Measurements from ENCODE around the gene IGSF9B.
A peak's percentile ranks its signal among the peaks of the same experiment; 100 is the strongest.

IGSF9B gene

DNA sequence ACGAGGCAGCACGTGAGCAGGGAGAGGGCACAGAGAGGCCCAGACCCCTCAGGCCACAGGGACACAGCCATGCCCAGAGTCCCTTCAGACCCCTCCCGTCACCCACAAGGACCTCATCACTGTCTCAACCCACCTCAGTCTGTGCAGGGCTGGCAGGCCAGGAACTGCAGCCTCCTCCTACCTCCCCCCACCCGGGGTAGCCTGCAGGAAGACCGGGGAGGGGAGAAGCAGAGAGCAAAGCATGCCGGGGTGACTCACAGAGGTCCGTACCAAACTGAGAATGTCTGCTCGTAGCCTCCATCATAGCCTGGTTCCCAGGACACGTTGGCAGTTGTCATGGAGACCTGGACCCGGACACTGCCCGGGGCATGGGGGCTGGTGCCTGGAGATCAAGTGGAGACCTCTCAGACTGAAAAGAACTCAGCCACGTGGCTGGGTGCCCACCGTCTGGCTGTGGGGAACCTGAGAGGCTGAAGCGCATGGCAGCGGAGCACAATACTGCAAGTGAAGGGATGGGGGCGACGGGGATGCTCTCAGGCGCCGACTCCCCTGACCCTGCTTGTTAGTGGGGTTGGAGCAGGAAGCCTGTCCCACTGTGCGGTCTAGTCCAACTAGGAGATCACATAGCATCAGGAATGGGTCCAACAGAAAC, 27.2 kb downstream of the IGSF9B start:
- Histone ChIP-seq H3K79me1 (ENCODE audit: low read depth, low read length) (no peaks in the 10 kb centered on the region), H3K4me3 (ENCODE audit: low read length in 2 of 2) (peak overlapping the region in 1 of 2 donors; percentile 19), H3K4me2 (ENCODE audit: insufficient read depth, low read length, poor library complexity, severe bottlenecking) (no peak overlapping the region), H4K91ac (ENCODE audit: low read depth, low read length, poor library complexity) (no peak overlapping the region), H3K27me3 (ENCODE audit: control insufficient read depth in 3 of 3, insufficient read depth in 3 of 3, low read depth in 1 of 3, low read length in 3 of 3) (no peaks in the 10 kb centered on the region), H3K27ac (replicated peaks; ENCODE audit: low read length) (no peak overlapping the region), H2BK5ac (ENCODE audit: low read length) (no peak overlapping the region), H2BK120ac (ENCODE audit: low read depth, low read length) (no peak overlapping the region), H2BK15ac (ENCODE audit: low read length) (no peak overlapping the region), H3K9ac (ENCODE audit: low read depth, low read length, poor library complexity) (no peak overlapping the region), H3K36me3 (replicated peaks in 1 of 2; ENCODE audit: control insufficient read depth in 2 of 2, insufficient read depth in 2 of 2, low read length in 2 of 2) (peaks cover 5 to 21% of the 10 kb centered on the region in 2 donors), H3K4ac (ENCODE audit: low read length) (no peak overlapping the region), H3K4me1 (ENCODE audit: control insufficient read depth in 2 of 2, insufficient read depth in 1 of 2, low read depth in 1 of 2, low read length in 2 of 2) (peaks cover 3 to 7% of the 10 kb centered on the region in 2 donors), H3K14ac (ENCODE audit: low read length) (no peak overlapping the region), H2AK5ac (ENCODE audit: low read depth, low read length) (no peak overlapping the region), H3K9me3 (replicated peaks in 1 of 2; ENCODE audit: control insufficient read depth in 2 of 2, insufficient read depth in 1 of 2, low read depth in 1 of 2, low read length in 2 of 2) (no peaks in the 10 kb centered on the region), H4K8ac (ENCODE audit: low read depth, low read length) (no peak overlapping the region), H2AFZ (ENCODE audit: low read length) (no peak overlapping the region), H3K18ac (ENCODE audit: low read length) (no peak overlapping the region), H3K23ac (ENCODE audit: low read depth, low read length, poor library complexity) (peak overlapping the region; percentile 32), H2BK12ac (ENCODE audit: low read length) (no peak overlapping the region)
- no peak for DNase-seq (ENCODE audit: low spot score)
- WGBS, 2 donors (ENCODE audit: extremely low coverage in 2 of 2, insufficient read length in 2 of 2, insufficient replicate concordance in 1 of 2), result no CpG with 5 or more reads among the region's 20 CpGs

DNA sequence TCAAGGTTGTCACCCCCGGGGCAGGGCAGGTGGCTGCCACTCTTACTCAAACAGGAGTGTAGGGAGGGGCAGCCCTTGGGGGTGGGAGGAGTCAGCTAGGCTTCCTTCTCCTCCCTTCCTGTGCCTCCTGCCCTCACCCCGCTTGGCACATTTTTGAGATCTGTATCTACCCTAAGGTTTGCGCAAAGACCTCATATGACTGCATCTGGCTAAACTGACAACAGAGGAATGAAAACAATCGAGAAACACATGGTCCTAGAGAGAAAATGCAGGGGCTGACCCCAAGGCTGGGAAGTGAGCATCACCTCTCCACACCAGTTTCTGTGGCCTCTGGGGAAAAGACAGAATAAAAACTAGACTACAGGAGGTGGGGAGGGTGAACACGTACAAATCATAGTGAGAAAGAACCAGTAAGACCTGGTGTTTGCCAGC, 28.1 kb downstream of the IGSF9B start:
- no peak for DNase-seq (ENCODE audit: low spot score)
- no peak overlapping the region for H3K18ac ChIP-seq (ENCODE audit: low read length)
- no peak overlapping the region for H3K4me2 ChIP-seq (ENCODE audit: insufficient read depth, low read length, poor library complexity, severe bottlenecking)
- H3K9ac ChIP-seq (ENCODE audit: low read depth, low read length, poor library complexity), result no peak overlapping the region
- H3K27ac ChIP-seq (replicated peaks; ENCODE audit: low read length), result no peak overlapping the region
- no peak overlapping the region for H2BK12ac ChIP-seq (ENCODE audit: low read length)
- no CpG with 5 or more reads among the region's 5 CpGs for WGBS, 2 donors (ENCODE audit: extremely low coverage in 2 of 2, insufficient read length in 2 of 2, insufficient replicate concordance in 1 of 2)
- peaks cover 0 to 4% of the 10 kb centered on the region in 2 donors for H3K4me1 ChIP-seq (ENCODE audit: control insufficient read depth in 2 of 2, insufficient read depth in 1 of 2, low read depth in 1 of 2, low read length in 2 of 2)
- H2AFZ ChIP-seq (ENCODE audit: low read length), result no peak overlapping the region
- no peak overlapping the region for H2AK5ac ChIP-seq (ENCODE audit: low read depth, low read length)
- H3K27me3 ChIP-seq (ENCODE audit: control insufficient read depth in 3 of 3, insufficient read depth in 3 of 3, low read depth in 1 of 3, low read length in 3 of 3), result no peaks in the 10 kb centered on the region
- no peaks in the 10 kb centered on the region for H3K9me3 ChIP-seq (replicated peaks in 1 of 2; ENCODE audit: control insufficient read depth in 2 of 2, insufficient read depth in 1 of 2, low read depth in 1 of 2, low read length in 2 of 2)
- no peak overlapping the region for H3K23ac ChIP-seq (ENCODE audit: low read depth, low read length, poor library complexity)
- no peak overlapping the region for H2BK120ac ChIP-seq (ENCODE audit: low read depth, low read length)
- no peak overlapping the region for H4K8ac ChIP-seq (ENCODE audit: low read depth, low read length)
- no peak overlapping the region for H3K14ac ChIP-seq (ENCODE audit: low read length)
- H3K4me3 ChIP-seq (ENCODE audit: low read length in 2 of 2), result no peak overlapping the region
- no peak overlapping the region for H4K91ac ChIP-seq (ENCODE audit: low read depth, low read length, poor library complexity)
- H3K79me1 ChIP-seq (ENCODE audit: low read depth, low read length), result no peaks in the 10 kb centered on the region
- peaks cover 3 to 22% of the 10 kb centered on the region in 2 donors for H3K36me3 ChIP-seq (replicated peaks in 1 of 2; ENCODE audit: control insufficient read depth in 2 of 2, insufficient read depth in 2 of 2, low read length in 2 of 2)
- H2BK15ac ChIP-seq (ENCODE audit: low read length), result no peak overlapping the region
- H2BK5ac ChIP-seq (ENCODE audit: low read length), result no peak overlapping the region
- no peak overlapping the region for H3K4ac ChIP-seq (ENCODE audit: low read length)

DNA sequence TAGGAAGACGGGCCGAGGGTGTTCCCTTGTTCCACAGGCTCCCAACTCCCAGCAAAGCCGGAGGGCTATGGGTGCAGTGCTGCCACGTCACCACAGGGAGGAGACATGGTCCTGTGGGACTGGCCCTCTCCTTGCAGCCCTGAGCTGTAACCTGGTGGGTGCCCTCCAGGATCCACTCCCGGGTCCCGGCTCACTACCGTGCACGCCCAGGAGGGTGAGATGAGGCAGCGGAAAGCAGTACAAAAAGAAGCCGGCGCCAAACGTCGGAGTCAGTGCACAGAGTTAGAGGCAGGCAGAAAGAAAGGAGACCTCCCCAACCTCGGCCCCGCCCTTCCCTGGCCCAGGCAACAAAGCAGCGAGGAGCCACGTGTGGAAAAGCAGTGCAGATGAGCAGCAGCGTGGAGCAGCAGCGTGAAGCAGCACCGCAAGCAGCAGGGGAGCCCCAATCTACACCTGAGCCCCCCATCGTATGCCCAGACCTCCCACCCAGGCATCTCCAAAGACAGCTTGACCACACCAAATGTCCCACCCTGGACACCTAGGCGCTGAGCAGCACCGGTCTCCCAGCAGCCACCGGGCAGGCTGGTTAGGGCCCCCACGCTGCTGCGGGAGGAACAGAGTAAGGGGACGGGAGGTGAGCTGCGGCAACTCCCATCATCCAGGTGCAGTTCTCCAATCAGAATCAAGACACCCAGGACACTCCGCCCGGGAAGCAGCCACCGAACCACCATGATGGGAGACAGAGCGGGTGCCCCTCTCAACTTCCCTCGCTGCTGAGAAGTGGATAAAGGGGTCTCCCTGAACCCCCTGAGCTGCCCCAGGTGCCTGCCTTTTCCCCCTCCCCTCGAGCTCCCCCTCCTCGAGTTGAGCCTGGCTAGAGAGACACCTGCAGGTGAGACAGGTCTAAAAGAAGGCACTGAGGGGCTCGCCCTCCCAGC, 28.8 kb downstream of the IGSF9B start:
- no peak overlapping the region for H3K4me2 ChIP-seq (ENCODE audit: insufficient read depth, low read length, poor library complexity, severe bottlenecking)
- WGBS, 2 donors (ENCODE audit: extremely low coverage in 2 of 2, insufficient read length in 2 of 2, insufficient replicate concordance in 1 of 2), result no CpG with 5 or more reads among the region's 36 CpGs
- peak overlapping the region; percentile 9 for H4K91ac ChIP-seq (ENCODE audit: low read depth, low read length, poor library complexity)
- H3K9me3 ChIP-seq (replicated peaks in 1 of 2; ENCODE audit: control insufficient read depth in 2 of 2, insufficient read depth in 1 of 2, low read depth in 1 of 2, low read length in 2 of 2), result no peaks in the 10 kb centered on the region
- no peaks in the 10 kb centered on the region for H3K27me3 ChIP-seq (ENCODE audit: control insufficient read depth in 3 of 3, insufficient read depth in 3 of 3, low read depth in 1 of 3, low read length in 3 of 3)
- peaks cover 0 to 4% of the 10 kb centered on the region in 2 donors for H3K4me1 ChIP-seq (ENCODE audit: control insufficient read depth in 2 of 2, insufficient read depth in 1 of 2, low read depth in 1 of 2, low read length in 2 of 2)
- no peak for DNase-seq (ENCODE audit: low spot score)
- H3K4me3 ChIP-seq (ENCODE audit: low read length in 2 of 2), result no peak overlapping the region
- peak overlapping the region; percentile 24 for H2BK12ac ChIP-seq (ENCODE audit: low read length)
- no peak overlapping the region for H4K8ac ChIP-seq (ENCODE audit: low read depth, low read length)
- no peaks in the 10 kb centered on the region for H3K79me1 ChIP-seq (ENCODE audit: low read depth, low read length)
- no peak overlapping the region for H3K9ac ChIP-seq (ENCODE audit: low read depth, low read length, poor library complexity)
- H3K14ac ChIP-seq (ENCODE audit: low read length), result peak overlapping the region; percentile 9
- H2AFZ ChIP-seq (ENCODE audit: low read length), result peak overlapping the region; percentile 63
- H3K36me3 ChIP-seq (replicated peaks in 1 of 2; ENCODE audit: control insufficient read depth in 2 of 2, insufficient read depth in 2 of 2, low read length in 2 of 2), result peaks cover 3 to 26% of the 10 kb centered on the region in 2 donors
- peak overlapping the region; percentile 88 for H2AK5ac ChIP-seq (ENCODE audit: low read depth, low read length)
- H3K27ac ChIP-seq (replicated peaks; ENCODE audit: low read length), result no peak overlapping the region
- H2BK120ac ChIP-seq (ENCODE audit: low read depth, low read length), result no peak overlapping the region
- no peak overlapping the region for H2BK15ac ChIP-seq (ENCODE audit: low read length)
- H3K18ac ChIP-seq (ENCODE audit: low read length), result peak overlapping the region; percentile 24
- H3K4ac ChIP-seq (ENCODE audit: low read length), result no peak overlapping the region
- H3K23ac ChIP-seq (ENCODE audit: low read depth, low read length, poor library complexity), result peak overlapping the region; percentile 52
- H2BK5ac ChIP-seq (ENCODE audit: low read length), result peak overlapping the region; percentile 10
